Activated CD8-positive, alpha-beta memory T cell treated with anti-CD3 and anti-CD28 coated beads, Interleukin-2, amount 50 U/mL, for 1 hour (primary cell): ENCODE data around the gene LARGE1.

Experiments
- DNase-seq: peaks from one replicate; pipeline ENCODE4 v3.0.0-alpha.2; 2020; ENCODE audit errors: extremely low read depth

The LARGE1 gene

GRCh38 chr22:33914131-33914530 is 6.1 kb downstream of the LARGE1 start:
- no peak for DNase-seq

GRCh38 chr22:33913188-33913587 is 7.1 kb downstream of the LARGE1 start:
- no peak for DNase-seq

GRCh38 chr22:33909911-33910310 is 10.4 kb downstream of the LARGE1 start:
- DNase-seq, result no peak

- no peak for DNase-seq
Observed at GRCh38 chr22:33909075-33909458, 11.2 kb downstream of the LARGE1 start.

GRCh38 chr22:33908171-33909074 is 11.9 kb downstream of the LARGE1 start:
- DNase-seq, result no peak

- DNase-seq, result no peak
Observed at GRCh38 chr22:33906954-33907353, 13.3 kb downstream of the LARGE1 start.

GRCh38 chr22:33906475-33906874 is 13.8 kb downstream of the LARGE1 start:
- DNase-seq, result no peak

GRCh38 chr22:33903012-33903411 is 17.3 kb downstream of the LARGE1 start:
- no peak for DNase-seq

GRCh38 chr22:33902073-33902472 is 18.2 kb downstream of the LARGE1 start:
- no peak for DNase-seq

- DNase-seq, result no peak
Observed at GRCh38 chr22:33898121-33898520, 22.2 kb downstream of the LARGE1 start.

GRCh38 chr22:33897448-33897835 is 22.8 kb downstream of the LARGE1 start:
- DNase-seq, result no peak

- no peak for DNase-seq
Observed at GRCh38 chr22:33896575-33897447, 23.5 kb downstream of the LARGE1 start.

- no peak for DNase-seq
Observed at GRCh38 chr22:33896154-33896553, 24.1 kb downstream of the LARGE1 start.

GRCh38 chr22:33895444-33895843 is 24.8 kb downstream of the LARGE1 start:
- DNase-seq, result no peak

- DNase-seq, result no peak
Observed at GRCh38 chr22:33894515-33894914, 25.8 kb downstream of the LARGE1 start.

- no peak for DNase-seq
Observed at GRCh38 chr22:33894036-33894435, 26.2 kb downstream of the LARGE1 start.

- DNase-seq, result no peak
Observed at GRCh38 chr22:33893512-33893911, 26.8 kb downstream of the LARGE1 start.

- no peak for DNase-seq
Observed at GRCh38 chr22:33891992-33892391, 28.3 kb downstream of the LARGE1 start.

- no peak for DNase-seq
Observed at GRCh38 chr22:33891455-33891854, 28.8 kb downstream of the LARGE1 start.

- DNase-seq, result no peak
Observed at GRCh38 chr22:33889748-33890147, 30.5 kb downstream of the LARGE1 start.

GRCh38 chr22:33888821-33889220 is 31.5 kb downstream of the LARGE1 start:
- no peak for DNase-seq

GRCh38 chr22:33887173-33887572 is 33.1 kb downstream of the LARGE1 start:
- no peak for DNase-seq

- DNase-seq, result no peak
Observed at GRCh38 chr22:33886696-33887095, 33.6 kb downstream of the LARGE1 start.
